HG03571 (cell line): ENCODE data around the gene OR2W1.
A peak's percentile ranks its signal among the peaks of the same experiment; 100 is the strongest.

ENCODE experiments used
- ATAC-seq: cut with Tn5 transposase; IDR thresholded peaks from one replicate; pipeline ENCODE4 v1.9.1; 2021; ENCODE audit not compliant: unreplicated experiment

OR2W1 gene, protein sequence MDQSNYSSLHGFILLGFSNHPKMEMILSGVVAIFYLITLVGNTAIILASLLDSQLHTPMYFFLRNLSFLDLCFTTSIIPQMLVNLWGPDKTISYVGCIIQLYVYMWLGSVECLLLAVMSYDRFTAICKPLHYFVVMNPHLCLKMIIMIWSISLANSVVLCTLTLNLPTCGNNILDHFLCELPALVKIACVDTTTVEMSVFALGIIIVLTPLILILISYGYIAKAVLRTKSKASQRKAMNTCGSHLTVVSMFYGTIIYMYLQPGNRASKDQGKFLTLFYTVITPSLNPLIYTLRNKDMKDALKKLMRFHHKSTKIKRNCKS

DNA sequence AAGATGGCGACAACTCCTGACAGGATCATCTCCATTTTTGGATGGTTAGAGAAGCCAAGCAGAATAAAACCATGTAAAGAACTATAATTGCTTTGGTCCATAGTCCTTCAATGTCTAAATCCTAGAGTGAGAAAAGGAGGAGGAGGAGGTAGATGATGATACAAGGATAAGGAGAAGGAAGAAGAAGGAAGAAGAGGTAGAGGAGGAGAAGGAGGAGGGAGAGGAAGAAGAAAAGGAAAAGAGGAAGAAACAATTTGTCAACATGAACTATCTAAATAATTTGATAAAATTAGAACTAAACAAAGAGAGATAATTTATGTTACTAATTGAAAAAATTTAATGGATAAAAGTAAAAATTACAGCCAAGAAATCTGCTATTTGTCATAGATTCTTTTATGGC, at the start of gene OR2W1:
OR2W1 (minus strand) TSS at position 101 of the 400 bp plus-strand sequence; CDS start at position 101, 0 bp downstream.
- no peak for ATAC-seq

DNA sequence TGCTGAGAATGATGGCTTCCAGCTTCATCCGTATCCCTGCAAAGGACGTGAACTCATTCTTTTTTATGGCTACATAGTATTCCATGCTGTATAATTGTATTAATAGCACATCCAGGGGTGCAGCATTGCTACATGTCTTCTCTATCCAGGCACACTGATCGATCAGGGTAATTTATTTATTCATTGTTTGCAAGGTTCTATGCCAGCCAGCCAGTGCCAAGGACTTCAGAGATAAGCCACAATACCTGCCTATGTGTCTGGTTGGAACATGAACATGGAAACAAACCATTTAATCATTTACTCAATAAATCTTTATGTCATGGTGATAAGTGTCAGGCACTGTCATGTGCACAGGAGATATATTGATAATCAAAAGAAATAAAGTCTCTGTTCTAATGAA, 48.0 kb upstream of the OR2W1 start:
- no peak for ATAC-seq

DNA sequence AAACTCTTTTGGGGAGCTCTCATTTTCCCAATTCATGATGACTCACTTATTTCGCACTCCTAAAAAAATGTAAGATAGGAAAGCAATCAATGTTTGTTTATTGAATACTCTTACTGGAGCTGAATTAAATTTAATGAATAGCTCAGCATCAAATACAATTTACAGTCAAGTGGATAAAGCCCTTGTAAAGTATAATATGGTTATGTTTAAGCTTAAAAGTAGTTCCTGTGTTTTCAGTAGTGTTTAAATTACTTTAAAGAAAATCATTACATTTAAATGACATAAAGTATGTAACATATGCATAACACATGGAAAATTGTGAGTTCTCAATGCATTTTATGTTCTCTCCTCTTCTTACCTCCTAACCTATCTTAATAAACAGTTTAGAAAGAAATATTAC, 42.2 kb upstream of the OR2W1 start, which contains the start of gene OR2B3:
OR2B3 (minus strand) TSS at position 101 of the 400 bp plus-strand sequence; CDS start at position 36, 65 bp downstream.
- ATAC-seq = no peak

DNA sequence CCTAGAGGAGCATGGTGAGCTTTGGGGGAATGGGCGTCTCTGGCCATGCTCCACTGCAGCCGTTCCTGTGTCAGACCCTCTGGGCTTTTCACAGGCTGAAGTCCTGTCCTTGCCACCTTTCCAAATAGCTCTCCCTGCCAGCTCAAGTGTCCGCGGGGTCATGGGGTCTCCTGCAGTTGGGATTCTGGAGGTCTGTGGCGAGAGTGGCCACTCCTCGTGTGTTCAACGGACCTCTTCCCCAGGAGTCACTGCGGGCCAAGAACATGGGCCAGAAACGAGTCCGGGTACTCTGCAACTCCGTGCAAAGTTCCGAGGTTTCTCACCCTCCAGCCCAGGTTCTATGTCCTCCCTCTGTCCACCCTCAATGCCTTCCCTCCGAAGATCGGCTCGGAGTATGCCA, 37.5 kb upstream of the OR2W1 start:
- no peak for ATAC-seq

DNA sequence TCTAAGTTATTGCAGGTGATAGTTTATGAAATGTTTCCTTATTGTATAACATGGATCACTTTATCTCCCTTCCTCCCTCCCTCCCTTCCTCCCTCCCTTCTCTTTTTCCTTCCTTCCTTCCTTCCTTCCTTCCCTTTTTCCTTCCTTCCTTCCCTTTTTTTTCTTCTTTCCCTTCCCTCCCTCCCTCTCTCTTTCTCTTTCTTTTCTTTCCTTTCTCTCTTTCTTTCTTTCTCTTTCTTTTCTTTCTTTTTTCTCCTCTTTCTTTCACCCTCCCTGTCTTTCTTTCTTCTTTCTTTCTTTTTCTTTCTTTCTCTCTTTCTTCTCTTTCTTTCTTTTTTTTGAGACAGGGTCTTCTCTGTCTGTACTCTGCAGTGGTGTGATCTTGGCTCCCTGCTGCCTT, 36.3 kb upstream of the OR2W1 start:
- ATAC-seq = no peak

DNA sequence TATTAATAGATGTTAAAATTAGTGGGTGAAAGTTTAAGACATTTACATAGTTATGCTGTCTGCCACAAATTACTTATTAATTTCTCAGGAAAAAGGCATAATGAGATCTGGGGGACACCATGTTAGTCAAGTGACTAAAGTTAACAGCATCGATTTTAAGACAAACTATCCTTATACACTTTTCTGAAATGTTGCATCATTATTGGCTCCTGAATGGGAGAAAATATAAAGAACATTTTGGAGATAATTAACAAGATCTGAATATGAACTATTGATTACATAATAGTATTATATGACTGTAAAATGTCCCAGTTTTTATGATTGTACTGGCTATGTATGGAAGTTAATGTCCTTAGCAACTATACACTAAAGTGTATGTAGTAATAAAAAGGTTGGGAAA, 34.2 kb upstream of the OR2W1 start:
- ATAC-seq = no peak

DNA sequence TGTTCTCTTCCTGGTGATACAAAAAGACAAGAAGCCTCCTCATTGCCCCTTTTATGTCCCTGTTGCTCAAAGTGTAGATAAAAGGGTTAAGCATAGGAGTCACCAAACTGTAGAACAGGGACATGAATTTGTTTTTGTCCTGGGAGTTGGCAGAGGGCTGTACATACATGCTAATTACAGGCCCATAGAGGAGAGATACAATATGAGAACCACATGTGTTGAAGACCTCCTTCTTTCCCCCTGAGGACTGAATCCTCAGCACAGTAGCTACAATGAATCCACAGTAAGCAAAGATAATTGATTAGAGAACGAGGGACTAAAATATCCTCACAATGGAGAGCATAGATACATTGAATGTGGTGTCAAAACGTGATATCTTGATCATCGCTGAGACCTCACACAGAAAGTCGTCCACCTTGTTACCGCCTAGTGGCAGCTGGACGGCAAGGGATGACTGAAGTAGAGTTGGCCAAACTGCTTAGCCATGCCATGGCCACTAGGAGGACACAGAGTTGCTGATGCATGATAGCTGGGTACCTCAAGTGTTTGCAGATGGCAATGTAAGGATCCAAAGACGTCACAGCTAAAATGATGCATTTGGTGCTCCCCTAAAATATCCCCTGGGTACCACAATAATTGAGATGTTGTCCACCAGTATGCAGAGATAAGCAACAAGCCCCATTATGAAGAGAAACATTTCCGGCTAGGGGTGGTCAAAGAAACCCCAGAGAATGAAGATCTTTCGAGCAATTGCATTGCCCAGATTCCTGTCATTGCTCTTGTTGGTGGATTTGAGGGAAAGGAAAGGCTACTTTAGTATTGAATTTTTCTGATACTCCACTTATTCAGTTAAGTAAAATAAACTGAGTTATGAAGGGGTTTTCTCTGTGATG, 27.1 kb upstream of the OR2W1 start:
- ATAC-seq = no peak

DNA sequence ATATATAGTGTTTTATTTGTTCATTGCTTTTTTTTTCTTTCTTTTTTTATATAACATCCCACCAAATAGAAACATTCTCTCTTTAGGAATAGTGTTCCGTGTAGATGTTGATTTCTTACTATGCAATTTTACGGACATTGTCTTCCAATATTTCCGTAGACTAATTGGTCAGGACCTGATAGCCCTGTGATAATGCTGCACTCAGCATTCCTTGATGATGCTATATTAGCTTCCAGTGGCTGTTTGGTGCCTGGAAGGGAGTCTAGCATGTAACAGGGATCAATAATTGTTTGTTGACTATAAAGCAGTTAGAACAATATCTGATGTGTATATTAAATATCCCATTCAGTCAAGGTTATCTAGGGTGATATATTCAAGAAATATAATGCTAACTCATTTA, 6.7 kb upstream of the OR2W1 start:
- no peak for ATAC-seq

DNA sequence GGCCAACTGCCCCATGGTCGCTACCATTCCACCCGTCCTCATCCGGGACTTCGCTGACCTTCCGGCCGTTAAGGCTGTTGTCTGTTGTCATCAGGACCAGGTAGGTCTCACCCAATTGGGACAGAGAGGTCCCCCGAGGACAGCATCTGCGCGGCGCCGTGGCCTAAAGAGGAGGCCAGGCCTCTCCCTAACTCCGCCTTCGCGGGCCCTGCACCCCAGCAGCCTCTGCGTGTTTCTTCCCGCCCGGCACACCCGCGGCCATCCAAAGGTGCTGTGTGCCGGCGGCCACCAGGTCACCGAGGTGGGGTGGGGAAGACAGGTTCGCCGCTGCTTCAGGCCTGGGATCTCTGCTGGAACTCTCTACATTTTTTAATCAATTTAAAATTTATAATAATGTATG, 9.0 kb downstream of the OR2W1 start:
- no peak for ATAC-seq

DNA sequence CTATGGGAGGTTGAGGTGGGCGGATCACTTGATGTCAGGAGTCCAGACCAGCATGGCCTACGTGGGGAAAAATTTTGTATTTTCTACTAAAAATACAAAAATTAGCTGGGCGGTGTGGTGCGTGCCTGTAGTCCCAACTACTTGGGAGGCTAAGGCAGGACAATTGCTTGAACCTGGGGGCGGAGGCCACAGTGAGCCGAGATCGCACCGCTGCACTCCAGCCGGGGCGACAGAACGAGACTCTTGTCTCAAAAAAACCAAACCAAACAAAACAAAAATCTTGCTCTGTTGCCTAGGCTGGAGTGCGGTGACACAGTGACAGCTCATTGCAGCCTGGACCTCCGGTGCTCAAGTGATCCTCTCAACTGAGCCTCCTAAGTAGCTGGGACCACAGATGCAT, 16.2 kb downstream of the OR2W1 start:
- no peak for ATAC-seq

DNA sequence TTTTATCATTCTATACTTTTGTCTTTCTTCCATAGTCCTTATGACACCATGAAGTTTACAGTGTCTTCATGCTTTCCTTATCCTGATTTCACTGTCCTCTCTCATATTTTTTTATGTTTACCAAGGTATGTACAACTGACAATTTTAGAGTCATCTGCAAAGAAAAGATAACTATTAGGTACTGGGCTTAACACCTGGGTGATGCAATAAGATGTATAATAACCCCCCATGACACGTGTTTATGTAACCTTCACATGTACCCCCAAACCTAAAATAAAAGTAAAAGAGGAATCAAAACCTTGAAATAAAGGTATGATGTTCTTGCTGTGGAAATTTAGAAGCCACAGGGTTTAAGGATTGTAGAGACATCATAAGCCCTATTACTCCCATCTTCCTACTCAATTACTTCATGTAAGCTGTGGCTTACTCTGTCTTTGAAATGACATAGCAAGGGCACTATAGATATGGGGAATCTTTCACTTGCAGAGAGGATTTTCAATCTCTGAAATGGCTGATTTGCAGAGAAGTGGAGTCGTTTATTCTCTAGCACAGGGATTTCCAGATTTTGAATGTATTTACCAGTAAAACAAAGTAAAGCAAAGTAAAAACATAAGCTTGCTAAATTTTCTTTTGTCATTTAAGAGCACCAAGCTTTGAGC, 18.9 kb downstream of the OR2W1 start:
- no peak for ATAC-seq

DNA sequence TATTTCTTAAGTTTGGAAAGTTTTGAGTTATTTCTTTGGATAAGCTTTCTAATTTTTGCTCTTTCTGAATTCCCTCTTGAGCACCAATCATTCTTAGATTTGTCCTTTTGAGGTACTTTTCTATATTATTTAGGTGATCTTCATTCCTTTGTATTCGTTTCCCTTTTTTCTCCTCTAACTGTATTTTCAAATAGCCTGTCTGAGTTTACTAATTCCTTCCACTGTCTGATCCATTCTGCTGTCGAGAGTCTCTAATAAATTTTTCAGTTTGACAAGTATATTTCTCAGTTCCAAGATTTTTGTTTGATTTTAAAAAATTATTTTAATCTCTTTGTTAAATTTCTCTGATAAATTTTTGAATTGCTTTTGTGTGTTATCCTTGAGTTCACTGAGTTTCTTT, 23.5 kb downstream of the OR2W1 start:
- no peak for ATAC-seq

DNA sequence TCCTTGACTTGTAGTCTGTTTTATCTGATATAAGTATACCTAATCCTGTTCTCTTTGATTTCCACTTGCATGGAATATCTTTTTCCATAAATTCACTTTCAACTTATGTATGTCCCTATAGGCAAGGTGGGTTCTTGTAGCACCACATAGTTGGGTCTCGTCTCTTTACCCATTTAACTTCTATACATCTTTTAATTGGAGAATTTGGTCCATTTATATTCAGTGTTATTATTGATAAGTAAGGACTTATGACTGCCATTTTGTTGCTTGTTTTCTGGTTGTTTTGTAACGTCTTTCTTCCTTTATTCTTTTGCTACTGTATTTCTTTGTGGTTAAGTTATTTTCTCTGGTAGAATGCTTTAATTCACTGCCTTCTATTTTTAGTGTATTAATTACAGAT, 25.3 kb downstream of the OR2W1 start:
- ATAC-seq = no peak

DNA sequence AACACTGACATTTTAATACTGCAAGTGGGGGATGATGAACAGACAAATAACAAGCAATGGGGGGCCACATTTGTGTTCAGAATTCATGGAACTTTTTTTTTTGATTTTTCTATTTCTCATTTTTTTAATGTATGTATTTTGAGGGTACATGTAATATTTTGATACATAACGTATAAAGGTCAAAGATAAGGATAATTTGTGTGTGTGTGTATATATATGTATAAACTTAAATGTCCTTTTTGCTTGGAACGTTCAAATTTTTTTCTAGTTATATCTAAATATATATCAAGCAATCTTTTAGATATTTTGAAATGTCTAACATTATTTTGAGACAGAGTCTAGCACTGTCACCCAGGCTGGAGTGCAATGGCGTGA, 27.6 kb downstream of the OR2W1 start:
- no peak for ATAC-seq

DNA sequence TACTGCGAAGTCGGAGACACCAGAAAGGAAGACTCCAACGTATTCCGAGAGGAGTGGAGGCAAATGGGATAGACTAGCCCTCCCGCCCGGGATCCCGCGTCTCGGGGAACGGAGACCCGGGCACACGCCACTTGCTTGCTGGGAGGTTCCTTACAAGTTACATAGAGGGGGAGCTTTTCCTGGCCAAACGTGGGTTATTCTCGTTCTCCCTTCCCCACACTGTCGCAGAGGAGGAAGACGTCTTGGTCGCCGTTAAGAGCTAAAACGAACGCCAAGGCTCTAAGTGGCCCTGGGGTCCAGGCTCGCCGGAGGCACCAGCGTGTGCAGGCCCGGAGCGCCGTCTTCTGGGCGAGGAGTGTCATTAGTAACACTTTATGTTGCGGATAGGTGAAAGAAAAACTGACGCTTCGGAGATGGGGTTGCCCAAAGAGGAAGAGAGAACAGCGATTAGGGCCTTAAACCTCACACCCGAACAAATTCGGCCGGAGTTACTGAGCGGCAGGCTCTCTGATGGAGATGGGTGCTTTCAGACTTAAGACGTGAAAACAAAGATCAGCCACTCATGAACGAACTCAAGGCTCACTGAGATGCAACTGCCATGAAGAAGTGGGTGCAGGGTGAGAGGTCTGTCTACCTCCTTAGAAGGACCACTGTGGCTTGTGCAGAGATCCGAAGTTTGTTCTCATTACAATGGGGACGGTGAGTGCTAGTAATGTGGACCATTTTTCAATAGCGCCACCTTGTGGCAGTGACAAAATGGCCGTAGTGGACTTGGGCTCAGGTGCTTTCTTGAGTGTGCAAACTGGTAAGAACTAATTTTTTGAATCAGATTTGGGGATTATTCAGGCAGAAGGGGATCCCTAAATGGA, 28.2 kb downstream of the OR2W1 start:
- ATAC-seq = peak; percentile 75

DNA sequence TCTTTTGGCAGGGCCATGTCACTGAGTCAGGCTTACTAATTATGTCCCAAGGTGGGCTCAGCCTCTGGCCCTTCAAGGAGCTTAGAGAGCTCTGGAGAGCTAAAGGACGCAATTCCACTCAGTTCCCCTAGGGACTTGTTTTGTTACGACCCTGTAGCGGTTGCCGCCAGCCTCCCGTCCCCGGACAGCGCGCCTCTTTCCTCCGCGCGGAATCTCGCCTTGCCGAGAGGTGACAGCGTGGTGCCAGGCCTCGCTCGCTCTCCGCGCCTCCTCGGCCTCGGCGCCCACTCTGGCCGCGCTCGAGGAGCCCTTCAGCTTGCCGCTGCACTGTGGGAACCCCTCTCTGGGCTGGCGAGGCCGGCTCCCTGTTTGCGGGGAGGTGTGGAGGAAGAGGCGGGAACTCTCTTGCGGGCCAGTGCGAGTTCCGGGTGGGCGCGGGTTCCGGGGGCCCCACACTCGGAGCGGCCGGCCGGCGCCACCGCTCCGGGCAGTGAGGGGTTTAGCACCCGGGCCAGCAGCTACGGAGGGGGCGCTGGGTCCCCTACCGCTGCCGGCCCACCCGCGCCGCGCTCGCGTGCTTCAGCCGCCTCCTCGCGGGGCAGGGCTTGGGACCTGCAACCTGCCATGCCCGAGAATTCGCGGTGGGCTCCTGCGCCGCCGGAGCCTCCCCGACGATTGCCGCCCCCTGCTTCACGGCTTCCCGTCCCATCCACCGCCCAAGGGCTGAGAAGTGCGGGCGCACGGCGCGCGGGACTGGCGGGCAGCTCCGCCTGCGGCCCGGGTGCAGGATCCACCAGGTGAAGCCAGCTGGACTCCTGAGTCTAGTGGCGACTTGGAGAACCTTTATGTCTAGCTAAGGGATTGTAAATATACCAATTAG, 30.0 kb downstream of the OR2W1 start:
- no peak for ATAC-seq

DNA sequence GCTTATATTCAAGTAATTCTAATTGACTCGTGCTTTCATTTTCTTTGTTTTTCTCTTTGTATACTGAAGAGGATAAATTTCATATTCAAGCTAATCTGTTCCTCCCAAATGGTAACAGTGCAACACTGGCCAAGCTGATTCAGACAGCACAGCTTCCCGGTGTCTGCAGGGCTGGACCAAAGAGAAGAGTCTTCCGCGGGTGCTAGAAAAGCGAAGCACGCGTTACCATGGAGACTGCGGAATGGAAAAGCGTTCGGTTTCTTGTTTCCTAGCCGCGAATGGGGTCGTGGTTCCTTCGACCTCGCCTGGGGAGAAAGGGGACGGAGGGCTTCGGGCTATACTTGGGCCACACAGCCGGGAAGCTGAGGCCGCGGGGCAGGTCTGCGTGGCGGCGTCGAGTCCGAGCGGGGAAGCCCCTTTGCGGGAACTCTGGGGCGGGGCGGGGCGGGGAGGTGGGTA, 33.7 kb downstream of the OR2W1 start:
- no peak for ATAC-seq

DNA sequence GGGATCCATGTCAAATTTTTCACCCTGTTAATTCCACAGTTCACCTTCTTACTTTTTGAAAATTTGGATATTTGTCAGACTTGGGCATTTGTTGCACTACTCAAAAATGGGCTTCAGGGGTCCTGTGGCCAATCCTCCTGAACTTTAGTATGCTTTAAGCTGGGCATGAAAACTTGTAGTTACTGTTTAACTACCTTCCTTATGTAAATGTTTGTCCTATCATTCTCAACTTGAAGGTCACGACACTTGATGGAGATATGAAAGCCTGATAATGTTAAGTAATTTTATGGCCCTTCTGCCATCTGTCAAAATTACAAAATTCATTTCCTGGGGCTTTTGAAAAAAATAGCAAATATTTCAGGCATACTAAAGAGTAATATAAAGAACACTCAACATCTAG, 35.6 kb downstream of the OR2W1 start:
- ATAC-seq = no peak

DNA sequence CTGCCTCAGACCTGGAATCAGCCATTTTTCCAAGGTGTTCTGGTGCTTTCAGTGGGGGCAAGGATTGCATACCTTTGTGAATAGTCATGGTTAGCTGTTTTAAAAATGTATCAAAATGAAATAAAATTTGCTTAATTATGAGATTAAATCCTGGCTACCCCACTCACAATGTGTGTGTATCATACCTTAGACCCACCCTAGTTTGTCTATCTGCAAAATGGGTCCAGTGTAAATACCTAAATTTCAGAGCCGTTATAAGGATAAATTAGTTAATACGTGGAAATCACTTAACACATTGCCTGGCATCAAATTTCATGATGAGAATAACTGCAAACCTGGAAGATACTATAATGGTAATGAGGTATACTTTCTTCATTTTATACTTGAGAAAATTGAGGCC, 36.9 kb downstream of the OR2W1 start:
- ATAC-seq = no peak
